Activated gamma-delta T cell (primary cell): Measurements from ENCODE around the gene RHOV.

Experiments used
- DNase-seq: peaks from one replicate; lab custom pipeline; 2025; lab: John Stamatoyannopoulos, UW
- total RNA-seq, 2 donors: gene quantifications; one replicate each; lab custom pipeline; 2026; lab: John Stamatoyannopoulos, UW

The RHOV gene
- 0 to 0.10 reads per million in 2 donors for total RNA-seq

GRCh38 chr15:40873694-40874561 lies at the start of gene RHOV:
TSS of gene RHOV (minus strand) at chr15:40874234. CDS start at chr15:40874139, 95 bp downstream.
- no peak for DNase-seq

- DNase-seq, result no peak
These were observed 49.5 kb upstream of the RHOV start for GRCh38 chr15:40923551-40923950.

GRCh38 chr15:40922608-40923005 lies 48.6 kb upstream of the RHOV start:
- DNase-seq, result no peak

GRCh38 chr15:40921949-40922607 lies 48.0 kb upstream of the RHOV start:
- no peak for DNase-seq

GRCh38 chr15:40918799-40919392 lies 44.9 kb upstream of the RHOV start:
- DNase-seq, result no peak

GRCh38 chr15:40918146-40918798 lies 44.2 kb upstream of the RHOV start:
- no peak for DNase-seq

- no peak for DNase-seq
These were observed 43.6 kb upstream of the RHOV start for GRCh38 chr15:40917585-40917984.

GRCh38 chr15:40915679-40916078 lies 41.6 kb upstream of the RHOV start:
- DNase-seq, result no peak

- no peak for DNase-seq
These were observed 41.2 kb upstream of the RHOV start for GRCh38 chr15:40915116-40915661.

- DNase-seq, result no peak
These were observed 40.5 kb upstream of the RHOV start for GRCh38 chr15:40914486-40914885.

- DNase-seq, result no peak
These were observed 40.0 kb upstream of the RHOV start for GRCh38 chr15:40914013-40914412.

- DNase-seq, result no peak
These were observed 38.4 kb upstream of the RHOV start for GRCh38 chr15:40912478-40912877.

GRCh38 chr15:40911693-40912092 lies 37.7 kb upstream of the RHOV start:
- DNase-seq, result no peak

- no peak for DNase-seq
These were observed 37.1 kb upstream of the RHOV start for GRCh38 chr15:40911141-40911540.

GRCh38 chr15:40909662-40910630 lies 35.9 kb upstream of the RHOV start:
- no peak for DNase-seq

- DNase-seq, result no peak
These were observed 34.1 kb upstream of the RHOV start for GRCh38 chr15:40908095-40908494.

- no peak for DNase-seq
These were observed 33.2 kb upstream of the RHOV start for GRCh38 chr15:40906991-40907802.

- DNase-seq, result peak; percentile 49
These were observed 32.3 kb upstream of the RHOV start for GRCh38 chr15:40906091-40906990.
